Adrenal gland (tissue), 12 donors: ENCODE measurements around the gene CABYR. TPM values are rescaled to one million over a fixed set of nuclear protein-coding genes. Genes with fewer than 3 reads are reported as not detected.

Source experiments
- DNase-seq, 7 donors: peaks; one replicate each; pipeline ENCODE4 v3.0.0-alpha.2; 2019 to 2020
- H3K27ac ChIP-seq, 5 donors: fragments of 200-600 bp; sonication (generic) in 4 of 5; 1 replicate in 3 of 5; 2 replicates in 2 of 5; pipeline versions ENCODE4 v1.5.1 to v1.8.0; 2016 to 2020; ENCODE audit warnings: mild to moderate bottlenecking in 1 of 5
- H3K27me3 ChIP-seq: fragments of 200-600 bp; 2 replicates; pipeline ENCODE4 v1.8.0; 2021
- H3K36me3 ChIP-seq, 2 donors: fragments of 200-600 bp; replicated peaks in 1 of 2; 1 replicate in 1 of 2; 2 replicates in 1 of 2; pipeline versions ENCODE4 v1.5.1 to v1.8.0; 2018 to 2022
- H3K4me1 ChIP-seq, 2 donors: fragments of 200-600 bp; replicated peaks in 1 of 2; 1 replicate in 1 of 2; 2 replicates in 1 of 2; pipeline versions ENCODE4 v1.5.1 to v1.8.0; 2018 to 2021
- H3K4me3 ChIP-seq, 4 donors: fragments of 200-600 bp; sonication (generic) in 3 of 4; one replicate each; pipeline ENCODE4 v1.5.1; 2016 to 2018
- H3K9me3 ChIP-seq, 3 donors: fragments of 200-600 bp; sonication (generic) in 1 of 3; replicated peaks in 1 of 3; 1 replicate in 2 of 3; 2 replicates in 1 of 3; pipeline versions ENCODE4 v1.5.1 to v1.8.0; 2016 to 2021
- CTCF ChIP-seq, 6 experiments: fragments of 450-650 bp in 4 of 6; fragments of 200-600 bp in 2 of 6; sonication (generic) in 1 of 6; IDR thresholded peaks; 1 replicate in 5 of 6; 2 replicates in 1 of 6; pipeline versions ENCODE4 v1.5.1 to v1.8.0; 2016 to 2021; ENCODE audit warnings: antibody characterized with exemption in 6 of 6, mild to moderate bottlenecking in 2 of 6, moderate library complexity in 1 of 6
- POLR2A ChIP-seq, 2 donors: fragments of 450-650 bp; IDR thresholded peaks; one replicate each; pipeline ENCODE4 v1.6.1; 2017; ENCODE audit warnings: antibody characterized with exemption in 2 of 2, mild to moderate bottlenecking in 2 of 2, moderate library complexity in 1 of 2
- WGBS, 4 donors: extraction: QIAGEN DNeasy Blood & Tissue Kit in 2 of 4; methylation state at CpG; one replicate each; pipeline versions ENCODE4 v1.1.5 to v1.1.7; 2013 to 2017; 5-methylcytosine and 5-hydroxymethylcytosine counted together
- intact Hi-C, 2 donors: fragments of 100-400 bp; cut with DNase I; formaldehyde crosslinking; loops; one replicate each; pipeline versions ENCODE4 v1.14.1 to v1.15.0; 2022 to 2023
- polyA plus RNA-seq, 3 donors: library from polyadenylated mRNA; stranded (reverse); fragments of 200-250 nt in 2 of 3; fragments of 350-450 nt in 1 of 3; fragmentation: Illumina TruSeq in 1 of 3; extraction: RNeasy Lipid Tissue Mini Kit (QIAGEN cat#74804) in 1 of 3; gene quantifications; one replicate each; pipeline ENCODE4 v1.2.3, GENCODE V29; 2013 to 2014
- total RNA-seq, 9 donors: library from RNA; depleted of rRNA in 4 of 9; stranded (reverse); fragments of >200 nt in 4 of 9; fragments of 120-200 nt in 1 of 9; fragmentation: NEBNext Ultra II Directional in 1 of 9; extraction: Animal tissue kit (Norgen Biotek cat#: 25700) in 1 of 9; gene quantifications; one replicate each; pipeline versions ENCODE4 v1.1.0 to v1.2.4, GENCODE V29; 2013 to 2023
- donor health status: healthy with polysubstance abuse.
- donor health status: Bipolar disorder and iron deficiency.
- donor health status: DM: yes; HTN: yes; CAD: no.
- donor health status: DM: no; HTN: no; CAD: no.
- donor health status: DM: no; HTN: no; CAD: no.
- donor health status: DM: yes; HTN: yes; CAD: no.

CABYR gene
- total and polyA plus RNA-seq, 12 donors = 1.1 to 9.6 (median 3.6) TPM

GRCh38 chr18:24189007-24189528 is 50.2 kb downstream of the CABYR start:
- DNase-seq = no peak
- Histone ChIP-seq H3K9me3 (no peaks in the 10 kb centered on the region), H3K36me3 (peaks cover 0 to 3% of the 10 kb centered on the region in 2 donors), H3K27me3 (no peaks in the 10 kb centered on the region), H3K27ac (no peak overlapping the region), H3K4me1 (peaks cover 0 to 7% of the 10 kb centered on the region in 2 donors), H3K4me3 (no peak overlapping the region)
- intact Hi-C loops = loop anchor here in 1 of 2 donors (10.0 kb wide), 2 partner anchors 56 to 306 kb away; no protein-coding TSS in a partner anchor
- WGBS, 4 donors = 72 to 84% (median 75%) methylated on average over 3 to 6 of the region's 6 CpGs
- TF ChIP-seq POLR2A (IDR thresholded peaks at IDR 0.05) (no peak), CTCF (IDR thresholded peaks at IDR 0.05) (no peak)

- no peak for TF ChIP-seq POLR2A (IDR thresholded peaks at IDR 0.05)
- no peak for TF ChIP-seq CTCF (IDR thresholded peaks at IDR 0.05)
- intact Hi-C loops = loop anchor here in 1 of 2 donors (10.0 kb wide), 2 partner anchors 55 to 305 kb away; no protein-coding TSS in a partner anchor
- H3K36me3 ChIP-seq = peaks cover 0 to 3% of the 10 kb centered on the region in 2 donors
- H3K27ac ChIP-seq = no peak overlapping the region
- 94 to 96% (median 96%) methylated on average over 15 of the region's 15 CpGs for WGBS, 4 donors
- no peaks in the 10 kb centered on the region for H3K27me3 ChIP-seq
- peaks cover 0 to 7% of the 10 kb centered on the region in 2 donors for H3K4me1 ChIP-seq
- no peak for DNase-seq
- H3K4me3 ChIP-seq = no peak overlapping the region
- no peaks in the 10 kb centered on the region for H3K9me3 ChIP-seq
Measured at GRCh38 chr18:24189664-24190346, 50.9 kb downstream of the CABYR start.

- intact Hi-C loops = no loop called here
- H3K4me3 ChIP-seq = no peak overlapping the region
Measured at GRCh38 chr18:24190590-24190989, 51.7 kb downstream of the CABYR start.

More at GRCh38 chr18:24190590-24190989, 51.7 kb downstream of the CABYR start:
- H3K27me3 ChIP-seq = no peaks in the 10 kb centered on the region
- WGBS, 4 donors = 28 to 56% (median 52%) methylated on average over 2 of the region's 2 CpGs
- H3K9me3 ChIP-seq = no peaks in the 10 kb centered on the region
- no peak for TF ChIP-seq POLR2A (IDR thresholded peaks at IDR 0.05)
- no peak for TF ChIP-seq CTCF (IDR thresholded peaks at IDR 0.05)
- no peak overlapping the region for H3K27ac ChIP-seq
- H3K4me1 ChIP-seq = peaks cover 0 to 7% of the 10 kb centered on the region in 2 donors
- H3K36me3 ChIP-seq = no peaks in the 10 kb centered on the region
- DNase-seq = peak in 1 of 7 donors; percentile 40
